ENCODE data around the gene MAPK11. TPM values are rescaled to one million over a fixed set of nuclear protein-coding genes. Genes with fewer than 3 reads are reported as not detected.

Gene MAPK11
- total RNA-seq, 2 donors from 2014 or later, result 20.9 to 21.7 TPM

- H3K27ac Mint-ChIP-seq, result no peak overlapping the region
- ATAC-seq (replicated peaks), result no peak
- H3K27me3 Mint-ChIP-seq, result peaks cover 18% of the 10 kb centered on the region
- no peaks in the 10 kb centered on the region for H3K36me3 Mint-ChIP-seq (ENCODE audit: low read depth)
- peaks cover 3% of the 10 kb centered on the region for H3K4me1 Mint-ChIP-seq
- no peaks in the 10 kb centered on the region for H3K9me3 Mint-ChIP-seq
- H3K4me3 Mint-ChIP-seq, result no peak overlapping the region
These were observed 22.7 kb upstream of the MAPK11 start for GRCh38 chr22:50292643-50293440.

GRCh38 chr22:50289942-50290630, 19.9 kb upstream of the MAPK11 start:
- Mint-ChIP-seq H3K27ac (no peak overlapping the region), H3K36me3 (ENCODE audit: low read depth) (no peaks in the 10 kb centered on the region), H3K9me3 (no peaks in the 10 kb centered on the region), H3K27me3 (peaks cover 13% of the 10 kb centered on the region), H3K4me1 (peaks cover 3% of the 10 kb centered on the region), H3K4me3 (no peak overlapping the region)
- ATAC-seq (replicated peaks), result no peak

- H3K9me3 Mint-ChIP-seq, result no peaks in the 10 kb centered on the region
- H3K4me1 Mint-ChIP-seq, result peaks cover 3% of the 10 kb centered on the region
- no peak for ATAC-seq (replicated peaks)
- H3K36me3 Mint-ChIP-seq (ENCODE audit: low read depth), result no peaks in the 10 kb centered on the region
- H3K27ac Mint-ChIP-seq, result no peak overlapping the region
- H3K4me3 Mint-ChIP-seq, result no peak overlapping the region
- H3K27me3 Mint-ChIP-seq, result peaks cover 13% of the 10 kb centered on the region
These were observed 19.2 kb upstream of the MAPK11 start for GRCh38 chr22:50289151-50289941.

GRCh38 chr22:50287731-50288130, 17.6 kb upstream of the MAPK11 start:
- no peak for ATAC-seq (replicated peaks)
- no peak overlapping the region for H3K27ac Mint-ChIP-seq
- H3K9me3 Mint-ChIP-seq, result no peaks in the 10 kb centered on the region
- H3K27me3 Mint-ChIP-seq, result peaks cover 10% of the 10 kb centered on the region
- H3K4me3 Mint-ChIP-seq, result no peak overlapping the region
- peaks cover 2% of the 10 kb centered on the region for H3K4me1 Mint-ChIP-seq
- no peaks in the 10 kb centered on the region for H3K36me3 Mint-ChIP-seq (ENCODE audit: low read depth)

- no peaks in the 10 kb centered on the region for H3K9me3 Mint-ChIP-seq
- H3K4me1 Mint-ChIP-seq, result no peaks in the 10 kb centered on the region
- H3K36me3 Mint-ChIP-seq (ENCODE audit: low read depth), result no peaks in the 10 kb centered on the region
- peaks cover 4% of the 10 kb centered on the region for H3K27me3 Mint-ChIP-seq
- no peak for ATAC-seq (replicated peaks)
- no peak overlapping the region for H3K27ac Mint-ChIP-seq
- H3K4me3 Mint-ChIP-seq, result no peak overlapping the region
These were observed 16.6 kb upstream of the MAPK11 start for GRCh38 chr22:50286701-50287318.

- no peak for ATAC-seq (replicated peaks)
- Mint-ChIP-seq H3K27ac (no peak overlapping the region), H3K36me3 (ENCODE audit: low read depth) (no peaks in the 10 kb centered on the region), H3K27me3 (no peaks in the 10 kb centered on the region), H3K4me3 (no peak overlapping the region), H3K9me3 (no peaks in the 10 kb centered on the region), H3K4me1 (no peaks in the 10 kb centered on the region)
These were observed 16.1 kb upstream of the MAPK11 start for GRCh38 chr22:50286275-50286674.

- Mint-ChIP-seq H3K4me3 (no peak overlapping the region), H3K36me3 (ENCODE audit: low read depth) (no peaks in the 10 kb centered on the region), H3K4me1 (no peaks in the 10 kb centered on the region), H3K27me3 (no peaks in the 10 kb centered on the region), H3K27ac (no peak overlapping the region), H3K9me3 (no peaks in the 10 kb centered on the region)
- ATAC-seq (replicated peaks), result no peak
These were observed 15.5 kb upstream of the MAPK11 start for GRCh38 chr22:50285568-50286229.

DNA sequence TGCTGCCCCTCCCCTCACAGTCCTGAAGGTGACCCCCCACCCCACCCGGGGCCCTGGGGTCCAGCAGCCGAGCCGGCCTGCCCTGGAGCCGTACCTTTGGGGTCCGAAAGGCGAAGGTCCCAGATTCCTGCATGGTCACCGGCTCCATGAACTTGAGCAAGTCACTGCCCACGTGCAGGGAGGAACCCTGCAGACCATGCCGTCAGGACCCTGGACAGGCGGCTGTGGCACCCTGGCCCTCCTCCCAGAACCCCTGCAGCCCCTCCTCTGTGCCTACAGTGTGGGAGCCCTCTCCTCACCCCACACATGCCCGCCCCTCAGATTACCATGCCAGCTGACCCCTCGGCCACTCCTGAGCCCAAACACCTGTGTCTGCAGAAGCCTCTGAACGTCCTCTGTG, 14.3 kb upstream of the MAPK11 start:
- Mint-ChIP-seq H3K4me3 (no peak overlapping the region), H3K9me3 (no peaks in the 10 kb centered on the region), H3K27ac (no peak overlapping the region), H3K4me1 (no peaks in the 10 kb centered on the region), H3K36me3 (ENCODE audit: low read depth) (no peaks in the 10 kb centered on the region), H3K27me3 (no peaks in the 10 kb centered on the region)
- ATAC-seq (replicated peaks), result no peak

- H3K9me3 Mint-ChIP-seq, result no peaks in the 10 kb centered on the region
- no peaks in the 10 kb centered on the region for H3K36me3 Mint-ChIP-seq (ENCODE audit: low read depth)
- no peaks in the 10 kb centered on the region for H3K4me1 Mint-ChIP-seq
- no peak overlapping the region for H3K4me3 Mint-ChIP-seq
- no peaks in the 10 kb centered on the region for H3K27me3 Mint-ChIP-seq
- ATAC-seq (replicated peaks), result no peak
- H3K27ac Mint-ChIP-seq, result no peak overlapping the region
These were observed 13.6 kb upstream of the MAPK11 start for GRCh38 chr22:50283821-50284220.

- H3K36me3 Mint-ChIP-seq (ENCODE audit: low read depth), result no peaks in the 10 kb centered on the region
- no peaks in the 10 kb centered on the region for H3K27me3 Mint-ChIP-seq
- no peak for ATAC-seq (replicated peaks)
- no peaks in the 10 kb centered on the region for H3K4me1 Mint-ChIP-seq
- no peak overlapping the region for H3K4me3 Mint-ChIP-seq
- H3K27ac Mint-ChIP-seq, result no peak overlapping the region
- H3K9me3 Mint-ChIP-seq, result no peaks in the 10 kb centered on the region
These were observed 12.4 kb upstream of the MAPK11 start for GRCh38 chr22:50282361-50283155.

- no peak for ATAC-seq (replicated peaks)
- H3K4me1 Mint-ChIP-seq, result no peaks in the 10 kb centered on the region
- no peak overlapping the region for H3K27ac Mint-ChIP-seq
- no peaks in the 10 kb centered on the region for H3K36me3 Mint-ChIP-seq (ENCODE audit: low read depth)
- no peaks in the 10 kb centered on the region for H3K9me3 Mint-ChIP-seq
- H3K4me3 Mint-ChIP-seq, result no peak overlapping the region
- H3K27me3 Mint-ChIP-seq, result no peaks in the 10 kb centered on the region
These were observed 11.8 kb upstream of the MAPK11 start for GRCh38 chr22:50281957-50282356.

DNA sequence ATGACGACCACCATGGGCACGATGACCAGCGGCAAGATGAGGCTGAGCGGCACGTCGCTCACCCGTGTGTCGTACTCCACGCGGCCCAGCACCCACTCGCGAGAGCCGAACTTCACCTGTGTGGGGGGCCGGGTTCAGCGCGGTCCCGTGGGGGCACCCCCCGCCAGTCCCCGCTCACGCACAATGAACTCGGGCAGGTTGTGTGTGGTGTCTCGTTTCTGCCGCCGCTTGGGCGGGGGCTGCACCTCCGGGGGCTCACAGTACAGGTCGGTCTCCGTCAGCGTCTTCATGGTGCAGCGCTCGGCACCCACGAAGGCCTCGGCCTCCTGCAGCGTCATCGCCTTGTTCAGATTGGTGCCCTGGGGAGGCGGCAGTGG, 11.2 kb upstream of the MAPK11 start:
- H3K9me3 Mint-ChIP-seq, result no peaks in the 10 kb centered on the region
- H3K36me3 Mint-ChIP-seq (ENCODE audit: low read depth), result no peaks in the 10 kb centered on the region
- H3K4me3 Mint-ChIP-seq, result no peak overlapping the region
- no peaks in the 10 kb centered on the region for H3K27me3 Mint-ChIP-seq
- no peak overlapping the region for H3K27ac Mint-ChIP-seq
- H3K4me1 Mint-ChIP-seq, result no peaks in the 10 kb centered on the region
- no peak for ATAC-seq (replicated peaks)

GRCh38 chr22:50280708-50281383, 10.7 kb upstream of the MAPK11 start:
- ATAC-seq (replicated peaks), result no peak
- Mint-ChIP-seq H3K27me3 (no peaks in the 10 kb centered on the region), H3K4me3 (no peak overlapping the region), H3K4me1 (no peaks in the 10 kb centered on the region), H3K27ac (no peak overlapping the region), H3K9me3 (no peaks in the 10 kb centered on the region), H3K36me3 (ENCODE audit: low read depth) (no peaks in the 10 kb centered on the region)
